ENCODE results near the gene B4GALT7. TPM values are rescaled to one million over a fixed set of nuclear protein-coding genes. Genes with fewer than 3 reads are reported as not detected.
"Not testable (repeated sequence)": the region's sequence is repeated elsewhere in the genome, so short reads cannot be mapped to it uniquely, and the experiment has no call there.

Gene B4GALT7
- total RNA-seq, 1 experiment from 2014 or later = 35.6 TPM

- DNase-seq (ENCODE audit: low spot score) = no peak
These were observed 9.4 kb downstream of the B4GALT7 start for GRCh38 chr5:177609076-177610059.

GRCh38 chr5:177610131-177610769 lies 10.3 kb downstream of the B4GALT7 start:
- no peak for DNase-seq (ENCODE audit: low spot score)

- no peak for DNase-seq (ENCODE audit: low spot score)
These were observed 11.0 kb downstream of the B4GALT7 start for GRCh38 chr5:177610770-177611445.

- no peak for DNase-seq (ENCODE audit: low spot score)
These were observed 11.7 kb downstream of the B4GALT7 start for GRCh38 chr5:177611446-177612214.

- no peak for DNase-seq (ENCODE audit: low spot score)
These were observed 12.3 kb downstream of the B4GALT7 start for GRCh38 chr5:177612215-177612673.

- DNase-seq (ENCODE audit: low spot score) = no peak
These were observed 20.6 kb downstream of the B4GALT7 start for GRCh38 chr5:177620560-177620959.

- DNase-seq (ENCODE audit: low spot score) = not testable (repeated sequence)
These were observed 24.2 kb downstream of the B4GALT7 start for GRCh38 chr5:177624172-177624571.

- not testable (repeated sequence) for DNase-seq (ENCODE audit: low spot score)
These were observed 30.3 kb downstream of the B4GALT7 start for GRCh38 chr5:177630186-177630585.

- not testable (repeated sequence) for DNase-seq (ENCODE audit: low spot score)
These were observed 35.0 kb downstream of the B4GALT7 start for GRCh38 chr5:177634912-177635311.

GRCh38 chr5:177645462-177645861 lies 45.5 kb downstream of the B4GALT7 start:
- DNase-seq (ENCODE audit: low spot score) = not testable (repeated sequence)

- not testable (repeated sequence) for DNase-seq (ENCODE audit: low spot score)
These were observed 51.3 kb downstream of the B4GALT7 start for GRCh38 chr5:177651235-177651634.

- DNase-seq (ENCODE audit: low spot score) = not testable (repeated sequence)
These were observed 57.9 kb downstream of the B4GALT7 start for GRCh38 chr5:177657846-177658245.

GRCh38 chr5:177658542-177658941 lies 58.6 kb downstream of the B4GALT7 start:
- not testable (repeated sequence) for DNase-seq (ENCODE audit: low spot score)

Other genes with a start within 250 kb of the B4GALT7 start
- 745 and 800 TPM in 2 replicates for gene LMAN2, start 248.5 kb upstream of the B4GALT7 start, total RNA-seq (2014; rRNA removed; shearing (Covaris generic))
- gene RGS14, start 242.2 kb upstream of the B4GALT7 start, total RNA-seq (2014; rRNA removed; shearing (Covaris generic)) = 26.2 and 28.1 TPM in 2 replicates
- gene SLC34A1, start 215.7 kb upstream of the B4GALT7 start, total RNA-seq (2014; rRNA removed; shearing (Covaris generic)) = not detected in 2 replicates
- not detected in 2 replicates for gene PFN3, start 199.5 kb upstream of the B4GALT7 start, total RNA-seq (2014; rRNA removed; shearing (Covaris generic))
- 5.8 and 7.3 TPM in 2 replicates for gene F12, start 190.6 kb upstream of the B4GALT7 start, total RNA-seq (2014; rRNA removed; shearing (Covaris generic))
- gene GRK6, start 173.5 kb upstream of the B4GALT7 start, total RNA-seq (2014; rRNA removed; shearing (Covaris generic)) = 37.7 and 51.9 TPM in 2 replicates
- gene PRR7, start 153.3 kb upstream of the B4GALT7 start, total RNA-seq (2014; rRNA removed; shearing (Covaris generic)) = 28.6 and 33.7 TPM in 2 replicates
- gene DBN1, start 126.5 kb upstream of the B4GALT7 start, total RNA-seq (2014; rRNA removed; shearing (Covaris generic)) = 140 and 153 TPM in 2 replicates
- gene PDLIM7, start 102.5 kb upstream of the B4GALT7 start, total RNA-seq (2014; rRNA removed; shearing (Covaris generic)) = 127 and 138 TPM in 2 replicates
- gene DOK3, start 90.3 kb upstream of the B4GALT7 start, total RNA-seq (2014; rRNA removed; shearing (Covaris generic)) = 0.08 and 1.1 TPM in 2 replicates
- gene DDX41, start 83.2 kb upstream of the B4GALT7 start, total RNA-seq (2014; rRNA removed; shearing (Covaris generic)) = 106 and 122 TPM in 2 replicates
- 7.5 and 14.5 TPM in 2 replicates for gene FAM193B, start 45.6 kb upstream of the B4GALT7 start, total RNA-seq (2014; rRNA removed; shearing (Covaris generic))
- 151 and 191 TPM in 2 replicates for gene TMED9, start 7.9 kb upstream of the B4GALT7 start, total RNA-seq (2014; rRNA removed; shearing (Covaris generic))
- gene FAM153A, start 182.8 kb downstream of the B4GALT7 start, total RNA-seq (2014; rRNA removed; shearing (Covaris generic)) = 0.02 TPM in 1 of 2 replicates, not detected in the other